HG03108 (cell line): ENCODE measurements around the gene JDP2.

ENCODE experiments used
- ATAC-seq: cut with Tn5 transposase; IDR thresholded peaks from one replicate; pipeline ENCODE4 v1.9.1; 2021; ENCODE audit warnings: moderate library complexity; ENCODE audit not compliant: unreplicated experiment

Gene JDP2

DNA sequence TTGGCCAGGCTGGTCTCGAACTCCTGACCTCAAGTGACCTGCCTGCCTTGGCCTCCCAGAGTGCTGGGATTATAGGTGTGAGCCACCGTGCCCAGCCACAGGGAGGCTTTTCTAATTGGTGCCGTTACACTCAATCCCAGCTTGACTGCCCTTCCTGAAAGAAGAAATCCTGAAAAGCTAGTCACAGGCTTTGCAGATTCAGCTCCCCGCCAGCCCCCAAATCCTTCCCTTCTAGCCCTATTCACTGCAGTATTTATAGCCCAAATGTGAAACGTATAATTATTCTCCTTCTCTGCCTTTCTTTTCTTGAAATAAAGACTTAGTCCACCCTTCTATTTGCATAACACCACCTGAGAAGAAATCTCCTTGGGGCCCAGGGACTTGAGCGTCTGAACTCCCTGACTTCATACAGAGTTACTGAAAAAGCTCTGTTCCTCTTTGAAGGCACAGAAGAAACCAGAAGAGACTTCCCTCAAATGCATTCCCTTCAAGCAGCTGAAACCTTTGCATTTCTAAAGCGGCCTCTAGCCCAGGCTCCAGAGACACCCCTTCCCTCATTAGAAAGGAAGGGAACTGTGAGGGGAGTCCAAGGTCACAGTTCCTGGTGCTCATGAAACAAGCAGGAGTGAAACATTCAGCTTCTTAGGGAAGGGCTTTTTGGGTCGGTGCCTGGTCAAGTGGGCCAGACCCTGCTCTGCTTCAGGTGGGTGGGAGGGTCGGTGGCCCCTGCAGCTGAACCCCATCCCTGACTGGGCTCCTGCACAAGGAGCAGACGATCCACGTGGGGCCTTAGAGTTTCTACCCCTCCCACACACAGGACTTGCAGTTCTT is 52.2 kb downstream of the JDP2 start:
- ATAC-seq, result peak; percentile 69

GRCh38 chr14:75482366-75482765 is 54.5 kb downstream of the JDP2 start:
- no peak for ATAC-seq

GRCh38 chr14:75484711-75485429 is 57.0 kb downstream of the JDP2 start:
- no peak for ATAC-seq

GRCh38 chr14:75486318-75486717 is 58.5 kb downstream of the JDP2 start:
- ATAC-seq, result no peak

- ATAC-seq, result peak; percentile 82
Observed at GRCh38 chr14:75487155-75487671, 59.4 kb downstream of the JDP2 start.

DNA sequence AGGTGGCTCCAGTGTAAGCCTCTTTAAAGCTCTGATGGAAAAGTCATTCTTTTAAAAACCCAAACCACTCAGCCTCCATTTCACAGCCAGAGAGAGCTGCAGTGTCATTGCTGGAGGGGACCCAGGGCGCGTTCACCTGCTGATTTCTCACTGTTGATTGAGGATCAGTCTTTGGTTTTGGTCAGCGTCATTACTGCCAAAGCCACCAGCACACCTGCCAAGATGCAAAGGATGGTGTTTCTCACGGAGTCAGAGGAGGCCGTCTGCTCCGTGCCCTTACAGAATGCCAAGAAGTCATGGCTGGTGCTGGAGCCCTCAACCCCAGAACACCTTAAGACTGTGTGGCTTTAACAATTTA is 61.6 kb downstream of the JDP2 start:
- no peak for ATAC-seq

DNA sequence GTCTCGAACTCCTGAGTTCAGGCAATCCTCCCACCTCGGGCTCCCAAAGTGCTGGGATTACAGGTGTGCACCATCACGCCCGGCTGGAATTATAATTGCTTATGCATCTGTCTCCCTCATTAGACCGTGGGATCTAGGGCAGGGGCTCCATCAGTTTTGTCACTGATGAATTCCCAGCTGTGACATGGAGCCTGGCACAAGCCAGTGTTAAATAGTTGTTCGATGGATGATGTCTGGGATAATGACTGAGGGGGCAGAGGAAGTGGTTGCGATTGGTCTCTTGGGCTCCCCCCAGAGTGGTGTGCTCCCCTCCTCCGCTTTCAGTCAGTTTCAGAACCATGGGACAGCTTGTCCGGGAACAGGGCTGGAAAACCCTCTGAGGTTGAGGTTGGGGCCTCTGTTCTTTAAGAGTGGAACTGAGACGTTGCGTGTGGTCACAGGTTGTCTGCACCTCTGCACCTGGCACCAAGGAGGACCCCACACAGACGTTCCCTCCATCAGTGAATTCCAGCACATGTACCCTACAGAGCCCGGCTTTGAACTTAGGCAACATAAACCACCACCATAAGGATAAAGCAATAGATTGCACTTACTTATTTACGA is 63.7 kb downstream of the JDP2 start:
- ATAC-seq, result no peak

- ATAC-seq, result no peak
Observed at GRCh38 chr14:75492832-75493591, 65.2 kb downstream of the JDP2 start.

DNA sequence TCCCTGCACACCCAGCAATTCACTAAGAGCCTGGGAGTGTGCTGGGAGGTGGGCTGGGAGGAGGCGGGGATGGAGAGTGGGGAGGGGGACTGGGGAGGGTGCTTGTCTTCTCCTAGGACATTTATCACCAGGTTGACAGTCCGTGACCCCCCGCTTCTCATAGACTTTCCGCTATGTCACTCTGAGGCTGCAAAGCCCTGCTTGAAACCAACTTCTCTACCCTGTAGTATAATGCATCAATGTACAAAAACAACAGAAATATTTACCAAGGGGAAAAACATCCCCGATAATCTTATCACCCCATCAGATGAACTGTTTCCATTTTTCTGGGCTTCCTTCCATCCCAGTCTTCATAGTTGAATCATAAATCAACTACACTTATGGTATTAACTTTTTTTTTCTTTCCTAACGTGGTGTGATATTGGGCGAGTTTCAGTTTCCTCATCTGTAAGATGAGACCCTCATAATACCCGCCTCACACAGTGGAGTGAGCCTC is 65.8 kb downstream of the JDP2 start:
- no peak for ATAC-seq

DNA sequence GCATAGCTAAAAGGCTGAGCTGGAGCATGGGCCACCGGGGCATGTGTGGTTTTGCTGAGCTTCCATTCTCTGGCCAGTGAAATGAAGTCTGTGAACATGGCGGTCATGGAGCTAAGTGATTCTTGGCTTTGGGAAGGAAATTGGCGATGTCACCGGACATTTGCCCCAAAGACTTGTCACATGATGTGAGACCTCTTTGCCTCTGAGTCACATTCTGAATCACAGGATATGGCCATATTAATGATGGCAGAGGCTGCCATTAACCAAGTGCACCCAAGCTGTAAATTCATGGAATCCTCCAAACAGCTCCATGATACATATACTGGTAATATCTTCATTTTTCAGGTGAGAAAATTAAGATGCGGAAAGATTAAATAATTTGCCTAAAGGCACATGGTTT is 67.1 kb downstream of the JDP2 start:
- no peak for ATAC-seq

- ATAC-seq, result no peak
Observed at GRCh38 chr14:75495399-75495798, 67.6 kb downstream of the JDP2 start.

GRCh38 chr14:75495882-75496281 is 68.1 kb downstream of the JDP2 start:
- ATAC-seq, result no peak

- ATAC-seq, result no peak
Observed at GRCh38 chr14:75496755-75497154, 68.9 kb downstream of the JDP2 start.

DNA sequence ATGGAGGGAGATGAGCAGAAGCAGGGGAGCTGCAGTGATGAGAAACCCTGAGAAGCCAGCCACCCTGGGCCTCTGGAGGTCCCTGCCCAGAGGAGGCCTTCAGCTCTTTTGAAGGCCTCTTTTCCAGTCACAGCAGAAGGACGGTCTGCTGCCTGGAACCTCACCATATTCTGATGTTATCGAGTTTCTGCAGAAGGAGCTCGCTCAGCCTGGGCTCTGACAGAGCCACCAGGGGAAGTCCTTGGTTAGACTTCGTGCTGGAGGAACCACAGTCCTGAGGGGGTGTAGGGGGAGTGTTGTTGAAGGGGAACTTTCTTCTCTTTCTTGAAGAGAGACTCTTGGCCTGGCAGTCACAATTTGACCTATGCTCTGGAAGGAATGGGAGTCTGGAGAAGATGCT is 69.4 kb downstream of the JDP2 start:
- ATAC-seq, result peak; percentile 39

- ATAC-seq, result no peak
Observed at GRCh38 chr14:75497701-75498100, 69.9 kb downstream of the JDP2 start.

GRCh38 chr14:75499084-75499875 is 71.5 kb downstream of the JDP2 start:
- ATAC-seq, result peak; percentile 70

GRCh38 chr14:75501080-75501479 is 73.3 kb downstream of the JDP2 start:
- ATAC-seq, result no peak

GRCh38 chr14:75504411-75504810 is 76.6 kb downstream of the JDP2 start:
- ATAC-seq, result no peak

GRCh38 chr14:75506930-75507329 is 79.1 kb downstream of the JDP2 start:
- ATAC-seq, result no peak

- no peak for ATAC-seq
Observed at GRCh38 chr14:75510547-75510946, 82.7 kb downstream of the JDP2 start.
